ENCODE data around the gene HMCN2. TPM values are rescaled to one million over a fixed set of nuclear protein-coding genes. Genes with fewer than 3 reads are reported as not detected.

The HMCN2 gene
- total RNA-seq, 4 donors from 2014 or later = 1.3 to 6.3 (median 3.5) TPM

DNA sequence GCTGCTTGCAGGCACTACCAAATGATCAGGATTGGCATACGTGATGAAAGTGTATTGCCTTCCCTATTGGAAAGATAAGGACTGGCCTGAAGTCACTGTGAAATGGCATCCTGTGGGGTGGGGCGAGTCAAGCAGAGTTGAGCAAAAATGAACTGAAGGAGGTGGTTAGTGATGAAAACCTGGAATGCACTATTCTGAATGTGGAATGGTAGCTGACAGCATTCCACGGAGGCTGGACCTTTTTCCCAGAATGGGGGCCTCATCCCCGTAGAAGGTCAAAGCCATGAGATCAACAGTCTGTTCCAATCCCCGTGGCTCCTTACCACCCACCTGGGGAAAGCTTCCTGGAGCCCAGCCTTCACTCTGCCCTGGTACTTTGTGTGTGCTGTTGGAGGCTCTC lies 216.9 kb downstream of the HMCN2 start:
- TF ChIP-seq POLR2A (IDR thresholded peaks at IDR 0.05) (no peak), POLR2AphosphoS5 (IDR thresholded peaks at IDR 0.05) (no peak), CTCF (IDR thresholded peaks at IDR 0.05) (no peak), EP300 (IDR thresholded peaks at IDR 0.05) (no peak)
- no peak overlapping the region for H3K27ac ChIP-seq
- H3K4me3 ChIP-seq = no peak overlapping the region
- H3K4me1 ChIP-seq = no peaks in the 10 kb centered on the region
- DNase-seq (ENCODE audit: low spot score in 2 of 2) = no peak
- no peaks in the 10 kb centered on the region for H3K27me3 ChIP-seq
- H3K9me3 ChIP-seq = no peaks in the 10 kb centered on the region
- whole genome bisulfite sequencing = 65% methylated on average over 5 of the region's 5 CpGs
- H3K36me3 ChIP-seq = peaks cover 20% of the 10 kb centered on the region

DNA sequence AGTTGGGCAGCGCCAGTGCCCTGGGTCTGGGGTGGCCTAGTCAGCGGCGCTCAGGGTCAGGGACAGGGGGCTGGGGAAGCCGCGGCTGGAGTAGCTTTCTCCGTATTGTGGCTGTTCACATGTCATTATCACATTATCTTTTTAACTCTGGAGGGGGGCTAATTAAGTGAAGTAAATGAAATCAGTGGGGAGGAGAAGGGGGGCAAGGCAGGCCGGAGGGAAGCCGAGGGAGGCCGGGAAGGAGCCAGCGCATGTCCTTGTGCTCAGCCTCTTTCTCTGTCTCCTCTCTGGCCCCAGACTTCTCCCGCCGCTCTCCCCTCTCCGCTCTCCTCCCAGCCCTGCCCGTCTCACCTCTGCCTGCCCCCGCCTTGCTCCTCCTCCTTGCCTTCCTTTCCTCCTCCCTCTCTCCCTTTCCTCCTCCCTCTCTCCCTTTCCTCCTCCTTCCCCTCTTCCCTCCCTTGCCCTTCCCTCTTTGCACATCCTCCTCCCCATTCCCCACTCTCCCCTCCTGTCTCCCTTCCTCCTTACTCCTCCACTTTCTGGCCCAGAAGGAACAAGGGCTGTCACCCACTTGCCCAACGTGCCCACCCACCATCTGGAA lies 217.9 kb downstream of the HMCN2 start:
- WGBS = 70% methylated on average over 16 of the region's 16 CpGs
- no peak for DNase-seq (ENCODE audit: low spot score in 2 of 2)
- peaks cover 14% of the 10 kb centered on the region for H3K36me3 ChIP-seq

More for the DNA sequence above, 217.9 kb downstream of the HMCN2 start:
- Histone ChIP-seq H3K27me3 (no peaks in the 10 kb centered on the region), H3K27ac (no peak overlapping the region), H3K9me3 (no peaks in the 10 kb centered on the region), H3K4me3 (no peak overlapping the region), H3K4me1 (no peaks in the 10 kb centered on the region)
- TF ChIP-seq CTCF (IDR thresholded peaks at IDR 0.05) (no peak), POLR2AphosphoS5 (IDR thresholded peaks at IDR 0.05) (no peak), EP300 (IDR thresholded peaks at IDR 0.05) (no peak), POLR2A (IDR thresholded peaks at IDR 0.05) (no peak)

Other genes starting within 250 kb of the HMCN2 start
- gene FNBP1, start 222.6 kb upstream of the HMCN2 start, total RNA-seq = 10 to 100 TPM; 23.7 to 50.5 (median 43.3) TPM
- gene GPR107, start 211.9 kb upstream of the HMCN2 start, total RNA-seq = 10 to 100 TPM; 24.6 to 41.8 (median 34.1) TPM
- gene NCS1, start 93.4 kb upstream of the HMCN2 start, total RNA-seq = 10 to 100 TPM; 11.6 to 32.5 (median 24.3) TPM
- gene ASS1, start 179.2 kb downstream of the HMCN2 start, total RNA-seq = 100 to 1,000 TPM; 107 to 225 (median 163) TPM

Measured in suprapubic skin (tissue), 4 donors.